ENCODE measurements around the gene USH2A.

Gene USH2A

DNA sequence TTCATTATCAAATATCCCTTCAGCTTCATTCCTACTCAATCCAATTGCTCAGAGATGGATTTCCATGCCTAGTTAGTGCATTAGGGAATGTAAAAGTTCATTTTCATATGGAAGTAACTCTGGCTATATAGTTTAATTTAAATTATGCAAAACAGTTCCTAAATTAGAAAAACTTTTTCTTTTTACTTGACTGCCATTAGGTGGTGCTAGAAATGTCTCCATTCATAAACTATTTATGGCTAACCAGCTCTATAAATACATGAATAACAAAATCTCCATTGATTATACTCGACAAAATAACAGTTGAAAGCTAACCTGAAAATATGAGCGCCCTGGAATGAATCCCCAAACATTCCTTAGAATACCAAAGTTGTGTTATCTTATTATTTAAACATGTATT is 311.4 kb downstream of the USH2A start:
- DNase-seq, result no peak

DNA sequence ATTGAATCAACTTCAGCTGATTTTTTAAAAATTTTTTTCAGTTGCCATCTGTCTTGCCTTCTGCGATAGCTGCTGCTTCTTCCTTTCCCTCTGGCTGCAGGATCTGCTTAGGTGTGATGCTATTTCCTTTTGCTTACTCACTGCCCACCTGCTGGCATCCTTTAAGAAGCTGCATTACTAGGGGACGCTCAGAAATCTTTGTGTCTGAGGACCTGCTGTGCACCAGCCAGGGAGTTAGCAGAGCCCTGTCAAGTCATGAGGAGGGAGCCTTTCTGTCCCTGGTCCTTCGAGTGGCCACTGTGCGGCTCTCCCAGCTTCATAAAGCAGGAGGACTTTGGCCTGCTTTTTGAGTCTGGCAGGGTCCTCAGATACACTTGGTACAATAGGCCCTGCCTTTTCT is 327.8 kb downstream of the USH2A start:
- DNase-seq, result no peak

- DNase-seq, result no peak
Observed at GRCh38 chr1:216090556-216090955, 332.7 kb downstream of the USH2A start.

DNA sequence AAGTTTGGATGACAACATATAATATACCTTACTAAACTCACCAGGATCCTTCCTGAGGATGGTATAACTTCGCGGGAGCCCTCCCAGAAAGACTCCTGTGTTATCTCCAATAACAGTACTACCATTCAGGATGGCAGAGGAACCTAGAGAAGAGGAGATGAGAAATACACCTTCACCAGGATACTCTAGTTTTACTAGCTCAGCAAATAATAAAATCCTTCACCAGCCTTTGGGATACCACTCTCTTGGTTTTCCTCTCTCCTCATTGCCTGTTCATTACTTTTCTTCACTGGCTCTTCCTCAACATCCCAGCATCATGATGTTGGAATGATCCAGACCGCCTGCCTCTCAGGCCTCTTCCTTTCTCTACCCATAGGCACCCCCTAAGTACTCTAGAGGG is 336.6 kb downstream of the USH2A start:
- no peak for DNase-seq

GRCh38 chr1:216081445-216081844 is 341.8 kb downstream of the USH2A start:
- no peak for DNase-seq

DNA sequence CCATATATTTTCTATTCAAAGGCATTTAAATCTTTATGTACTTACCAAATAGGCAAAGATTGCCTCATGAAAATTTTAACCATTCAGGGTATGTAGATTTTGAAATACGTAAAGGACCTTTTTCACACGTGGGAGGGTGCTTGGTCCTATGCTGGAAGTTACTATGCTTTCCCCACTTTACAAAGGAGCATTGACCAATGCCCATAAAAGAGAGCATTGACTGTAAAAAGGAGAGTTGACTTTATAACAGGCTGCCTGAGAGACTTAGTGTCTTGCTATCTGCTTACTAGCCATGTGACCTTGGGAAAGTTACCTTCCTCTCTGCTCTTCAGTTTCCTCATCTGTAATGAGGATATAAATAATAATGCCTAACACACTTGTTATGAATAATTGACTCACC is 346.5 kb downstream of the USH2A start:
- no peak for DNase-seq

- DNase-seq, result no peak
Observed at GRCh38 chr1:216075339-216075738, 347.9 kb downstream of the USH2A start.

DNA sequence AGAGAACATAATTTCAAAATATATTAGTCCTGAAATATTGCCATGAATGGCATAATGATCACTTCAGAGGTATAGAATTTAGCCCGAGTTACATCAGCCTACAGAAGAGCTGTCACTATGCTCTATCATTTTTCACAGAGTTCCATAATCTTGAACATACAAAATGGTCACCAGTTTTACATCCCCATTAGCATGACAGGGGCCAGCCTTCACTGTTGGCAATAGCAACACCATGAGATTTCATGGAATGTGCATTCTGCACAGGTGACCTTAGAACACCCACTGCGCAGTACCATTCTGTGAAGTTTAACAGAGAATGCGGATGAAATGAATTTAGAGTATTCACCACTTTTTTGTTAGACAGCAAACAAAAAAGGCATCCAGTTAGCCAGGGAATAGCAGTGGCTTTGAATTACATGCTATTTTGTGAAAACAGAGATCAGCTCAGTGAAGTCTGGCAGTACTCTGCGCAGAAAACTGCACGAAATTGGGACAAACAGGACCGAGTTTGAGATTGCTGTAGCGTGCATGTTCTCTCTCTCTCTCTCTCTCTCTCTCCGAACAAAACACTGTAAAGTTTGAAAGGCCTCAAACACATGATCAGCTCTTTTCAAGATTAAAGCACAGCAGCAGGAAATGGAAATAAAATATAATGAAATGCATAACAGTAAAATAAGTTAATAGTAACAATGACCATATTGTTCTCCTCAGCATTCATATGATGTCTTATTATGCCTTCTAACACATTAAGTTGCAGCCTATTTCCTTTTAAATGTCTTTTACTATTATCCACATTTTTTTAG is 349.3 kb downstream of the USH2A start:
- DNase-seq, result no peak

DNA sequence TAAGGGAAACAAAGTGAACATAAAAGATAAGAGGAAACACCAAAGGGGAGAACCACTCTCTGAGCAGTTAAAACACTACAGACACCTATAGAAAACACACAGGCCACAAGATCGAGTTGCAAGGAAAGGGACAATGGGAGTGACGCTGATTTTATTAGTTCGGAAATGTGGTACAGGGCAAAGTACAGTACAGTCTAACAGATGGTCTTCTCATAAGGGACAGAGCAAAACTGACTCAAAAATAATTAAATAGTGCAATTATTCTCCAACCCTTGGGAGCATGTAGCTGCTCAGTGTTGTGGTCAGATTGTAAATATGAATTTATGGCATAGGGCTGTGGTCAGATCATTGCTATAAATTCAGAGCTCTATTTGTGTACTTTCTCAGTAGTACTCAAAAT is 352.0 kb downstream of the USH2A start:
- no peak for DNase-seq

DNA sequence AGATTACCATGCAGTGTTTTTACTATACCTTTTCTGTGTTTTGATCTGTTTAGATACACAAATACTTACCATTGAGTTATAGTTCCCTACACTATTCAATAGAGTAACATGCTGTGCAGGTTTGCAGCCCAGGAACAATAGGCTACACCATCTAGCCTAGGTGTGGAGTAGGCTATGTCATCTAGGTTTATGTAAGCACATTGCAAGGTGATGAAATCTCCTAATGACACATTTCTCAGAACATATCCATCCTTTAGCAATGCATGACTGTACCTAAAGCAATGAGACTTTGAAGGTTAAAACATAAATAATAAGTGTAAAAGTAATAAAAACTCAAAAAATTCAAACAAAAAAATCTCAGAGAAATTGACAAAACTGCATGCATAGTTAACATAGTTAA is 358.6 kb downstream of the USH2A start:
- no peak for DNase-seq

GRCh38 chr1:216057947-216058346 is 365.3 kb downstream of the USH2A start:
- no peak for DNase-seq

DNA sequence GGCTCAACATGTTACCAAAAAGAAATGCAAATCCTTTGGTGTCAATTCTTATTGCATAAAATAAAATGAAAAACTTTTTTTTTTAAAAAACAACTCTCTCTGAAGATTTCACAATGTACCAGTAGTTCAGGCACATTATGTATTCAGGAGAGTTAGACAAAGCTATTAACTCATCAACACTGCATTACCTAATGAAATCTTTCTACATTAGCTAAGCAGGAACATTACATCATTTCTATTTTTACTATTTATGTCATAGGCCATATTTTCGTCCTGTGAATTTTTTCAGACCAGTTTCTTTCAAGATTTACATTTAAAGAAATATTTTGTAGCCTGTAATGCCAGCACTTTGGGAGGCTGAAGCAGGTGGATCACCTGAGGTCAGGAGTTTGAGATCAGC is 366.2 kb downstream of the USH2A start:
- DNase-seq, result no peak

DNA sequence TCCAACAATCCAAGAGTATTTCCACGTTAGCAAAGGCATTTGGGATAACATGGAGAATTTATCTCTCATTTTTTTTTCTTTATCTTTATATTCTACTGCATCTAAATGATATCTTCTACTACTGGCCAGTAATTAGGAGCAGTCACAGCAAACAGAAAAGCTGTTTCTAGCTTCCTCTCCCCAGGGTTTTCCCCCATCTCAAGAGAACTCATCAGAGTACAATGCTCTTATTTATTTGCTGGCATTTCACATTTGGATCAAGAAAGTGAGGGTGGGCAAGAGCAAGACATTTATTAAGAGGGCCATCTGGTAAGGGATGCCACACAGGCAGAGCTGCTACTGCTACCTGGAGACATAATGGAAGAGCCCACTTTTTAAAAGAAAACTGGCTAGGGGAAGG is 368.2 kb downstream of the USH2A start:
- DNase-seq, result no peak

DNA sequence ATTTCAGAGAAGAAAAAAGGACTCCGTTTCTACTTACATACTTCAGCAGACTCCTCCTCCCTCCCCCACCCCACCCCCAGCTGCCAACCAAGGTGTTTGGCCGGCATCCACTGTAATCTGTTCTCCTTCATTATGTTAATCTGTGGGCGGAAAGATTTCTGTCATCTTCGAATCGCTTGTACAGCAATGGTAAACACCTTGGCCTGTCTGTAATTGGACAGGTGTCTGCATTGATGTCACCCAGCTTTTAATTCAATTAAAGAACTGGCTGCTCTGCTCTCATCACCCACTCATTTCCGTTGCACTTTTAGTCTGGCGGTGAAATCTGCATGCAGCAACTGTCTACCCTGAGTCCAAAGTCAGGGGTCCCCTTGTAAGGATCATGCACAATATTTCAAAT is 368.6 kb downstream of the USH2A start:
- DNase-seq, result no peak

GRCh38 chr1:216051071-216051470 is 372.2 kb downstream of the USH2A start:
- DNase-seq, result no peak

DNA sequence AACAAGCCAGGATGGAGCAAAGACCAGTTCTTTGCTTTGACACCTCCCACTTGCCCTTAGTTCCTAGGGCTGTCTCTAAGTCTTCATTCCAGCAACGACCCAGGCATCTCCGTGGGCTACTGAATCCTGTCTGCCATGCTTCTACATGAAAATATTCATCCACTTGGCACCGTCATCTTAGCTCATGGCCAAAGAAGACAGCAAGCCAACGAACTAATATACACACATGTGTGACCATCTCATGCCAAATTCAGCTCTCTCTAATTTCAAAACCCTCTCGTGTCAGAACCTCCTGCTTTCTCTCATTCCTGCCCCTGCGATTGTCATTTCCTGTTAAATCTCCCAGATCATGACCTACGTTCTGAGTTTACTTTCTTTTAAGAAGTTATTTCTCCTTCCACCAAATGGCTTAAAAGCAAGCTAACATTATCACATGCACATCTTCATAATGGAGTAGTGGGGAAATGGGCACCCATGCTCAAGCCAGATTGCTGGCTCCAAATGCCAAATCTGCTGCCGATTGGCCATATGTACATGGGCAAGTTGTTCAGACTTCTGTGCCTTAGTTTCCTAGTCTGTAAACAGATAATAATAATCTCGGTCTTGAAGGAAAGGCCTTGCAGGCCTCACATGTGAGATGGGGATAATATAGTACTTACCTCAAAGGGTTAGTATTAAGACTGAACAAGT is 373.4 kb downstream of the USH2A start:
- DNase-seq, result no peak

- no peak for DNase-seq
Observed at GRCh38 chr1:216047811-216048572, 375.3 kb downstream of the USH2A start.

DNA sequence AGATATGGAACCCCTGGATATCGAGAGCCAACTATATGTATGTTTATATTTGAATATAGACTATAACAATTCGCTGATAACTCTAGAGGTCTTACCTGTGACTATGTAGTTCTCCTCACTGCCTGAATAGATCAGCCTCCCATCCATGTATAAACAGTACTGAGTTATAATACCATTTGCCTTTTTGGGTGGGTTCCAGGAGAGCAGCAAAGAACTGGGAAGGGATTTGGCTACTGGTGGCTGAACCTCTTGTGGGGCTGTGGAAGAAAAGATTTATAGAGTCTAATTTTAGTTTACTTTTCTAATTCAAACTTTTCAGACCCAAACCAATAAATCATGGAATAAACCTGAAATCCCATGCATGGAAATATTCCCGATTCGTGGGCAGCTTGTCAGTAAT is 376.9 kb downstream of the USH2A start:
- no peak for DNase-seq

GRCh38 chr1:216045400-216045799 is 377.8 kb downstream of the USH2A start:
- DNase-seq, result no peak

- no peak for DNase-seq
Observed at GRCh38 chr1:216044538-216044937, 378.7 kb downstream of the USH2A start.

- no peak for DNase-seq
Observed at GRCh38 chr1:216034506-216034905, 388.7 kb downstream of the USH2A start.

- no peak for DNase-seq
Observed at GRCh38 chr1:216032961-216033614, 390.2 kb downstream of the USH2A start.

GRCh38 chr1:216032284-216032683 is 391.0 kb downstream of the USH2A start:
- no peak for DNase-seq

Measured in activated naive CD4-positive, alpha-beta T cell (primary cell).